ENCODE results near the gene PSMG3. TPM values are rescaled to one million over a fixed set of nuclear protein-coding genes. Genes with fewer than 3 reads are reported as not detected.
A peak's percentile ranks its signal among the peaks of the same experiment; 100 is the strongest.

PSMG3 gene
- total RNA-seq, 4 donors from 2014 or later: 33.0 to 67.5 (median 47.7) TPM

- H3K27ac ChIP-seq: peak overlapping the region in 2 of 4 donors; percentile 49 to 97
- H3K27me3 ChIP-seq: no peaks in the 10 kb centered on the region
- H3K4me1 ChIP-seq: peaks cover 0 to 31% (median 9%) of the 10 kb centered on the region in 4 donors
- no peak overlapping the region for H3K4me3 ChIP-seq
- H3K9me3 ChIP-seq: no peaks in the 10 kb centered on the region
- TF ChIP-seq, protein P1, sequence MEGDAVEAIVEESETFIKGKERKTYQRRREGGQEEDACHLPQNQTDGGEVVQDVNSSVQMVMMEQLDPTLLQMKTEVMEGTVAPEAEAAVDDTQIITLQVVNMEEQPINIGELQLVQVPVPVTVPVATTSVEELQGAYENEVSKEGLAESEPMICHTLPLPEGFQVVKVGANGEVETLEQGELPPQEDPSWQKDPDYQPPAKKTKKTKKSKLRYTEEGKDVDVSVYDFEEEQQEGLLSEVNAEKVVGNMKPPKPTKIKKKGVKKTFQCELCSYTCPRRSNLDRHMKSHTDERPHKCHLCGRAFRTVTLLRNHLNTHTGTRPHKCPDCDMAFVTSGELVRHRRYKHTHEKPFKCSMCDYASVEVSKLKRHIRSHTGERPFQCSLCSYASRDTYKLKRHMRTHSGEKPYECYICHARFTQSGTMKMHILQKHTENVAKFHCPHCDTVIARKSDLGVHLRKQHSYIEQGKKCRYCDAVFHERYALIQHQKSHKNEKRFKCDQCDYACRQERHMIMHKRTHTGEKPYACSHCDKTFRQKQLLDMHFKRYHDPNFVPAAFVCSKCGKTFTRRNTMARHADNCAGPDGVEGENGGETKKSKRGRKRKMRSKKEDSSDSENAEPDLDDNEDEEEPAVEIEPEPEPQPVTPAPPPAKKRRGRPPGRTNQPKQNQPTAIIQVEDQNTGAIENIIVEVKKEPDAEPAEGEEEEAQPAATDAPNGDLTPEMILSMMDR (IDR thresholded peaks at IDR 0.05): no peak
- TF ChIP-seq POLR2A (IDR thresholded peaks at IDR 0.05): no peak
- DNase-seq: no peak
- H3K36me3 ChIP-seq: no peaks in the 10 kb centered on the region
These were observed 2.4 kb upstream of the PSMG3 start for GRCh38 chr7:1572111-1572822.

DNA sequence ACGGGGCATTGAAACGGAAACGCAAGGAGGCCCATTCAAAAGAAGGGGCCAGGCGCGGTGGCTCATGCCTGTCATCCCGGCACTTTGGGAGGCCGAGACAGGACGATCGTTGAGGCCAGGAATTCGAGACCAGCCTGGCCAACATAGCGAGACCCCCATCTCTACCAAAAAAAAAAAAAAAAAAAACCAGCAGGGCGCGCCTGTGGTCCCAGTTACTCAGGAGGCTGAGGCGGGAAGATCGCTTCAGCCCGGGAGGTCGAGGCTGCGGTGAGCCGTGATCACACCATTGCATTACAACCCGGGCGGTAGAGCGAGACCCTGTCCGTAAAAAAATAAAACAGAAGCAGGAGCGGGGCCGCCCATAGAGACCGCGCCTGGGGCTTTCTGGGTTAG is 396 bp downstream of the PSMG3 start:
- H3K4me1 ChIP-seq: peaks cover 0 to 31% (median 9%) of the 10 kb centered on the region in 4 donors
- H3K4me3 ChIP-seq: peak overlapping the region; percentile 72 to 97 (median 90)
- H3K36me3 ChIP-seq: peaks cover 0 to 5% (median 0%) of the 10 kb centered on the region in 3 donors
- no peaks in the 10 kb centered on the region for H3K9me3 ChIP-seq
- no peak for TF ChIP-seq POLR2A (IDR thresholded peaks at IDR 0.05)
- TF ChIP-seq, protein P1 (IDR thresholded peaks at IDR 0.05): no peak
- DNase-seq: no peak
- no peaks in the 10 kb centered on the region for H3K27me3 ChIP-seq
- H3K27ac ChIP-seq: peak overlapping the region; percentile 93 to 97 (median 96)

DNA sequence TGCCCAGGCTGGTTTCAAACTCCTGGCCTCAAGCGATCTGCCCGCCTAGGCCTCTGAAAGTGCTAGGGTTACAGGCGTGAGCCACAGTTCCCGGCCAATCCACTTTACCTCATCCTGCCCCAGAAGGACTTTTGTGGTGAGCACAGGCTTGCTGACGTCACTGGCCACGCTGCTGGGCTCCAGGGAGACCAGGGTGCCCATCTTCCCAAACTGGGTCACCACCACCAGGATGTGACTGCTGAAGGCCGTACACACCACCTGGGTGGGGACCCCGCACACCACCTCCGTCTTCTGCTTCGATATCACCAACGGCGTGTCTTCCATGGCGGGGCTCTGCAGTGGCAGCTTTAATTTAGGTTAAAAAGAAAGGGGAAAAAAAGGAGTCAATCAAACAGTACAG is 816 bp downstream of the PSMG3 start:
- TF ChIP-seq, protein P1 (IDR thresholded peaks at IDR 0.05): no peak
- TF ChIP-seq POLR2A (IDR thresholded peaks at IDR 0.05): no peak
- peaks cover 0 to 31% (median 9%) of the 10 kb centered on the region in 4 donors for H3K4me1 ChIP-seq
- H3K4me3 ChIP-seq: peak overlapping the region; percentile 72 to 97 (median 90)
- no peaks in the 10 kb centered on the region for H3K9me3 ChIP-seq
- peak overlapping the region; percentile 85 to 97 (median 94) for H3K27ac ChIP-seq
- H3K36me3 ChIP-seq: peaks cover 0 to 5% (median 0%) of the 10 kb centered on the region in 3 donors
- H3K27me3 ChIP-seq: no peaks in the 10 kb centered on the region
- no peak for DNase-seq

DNA sequence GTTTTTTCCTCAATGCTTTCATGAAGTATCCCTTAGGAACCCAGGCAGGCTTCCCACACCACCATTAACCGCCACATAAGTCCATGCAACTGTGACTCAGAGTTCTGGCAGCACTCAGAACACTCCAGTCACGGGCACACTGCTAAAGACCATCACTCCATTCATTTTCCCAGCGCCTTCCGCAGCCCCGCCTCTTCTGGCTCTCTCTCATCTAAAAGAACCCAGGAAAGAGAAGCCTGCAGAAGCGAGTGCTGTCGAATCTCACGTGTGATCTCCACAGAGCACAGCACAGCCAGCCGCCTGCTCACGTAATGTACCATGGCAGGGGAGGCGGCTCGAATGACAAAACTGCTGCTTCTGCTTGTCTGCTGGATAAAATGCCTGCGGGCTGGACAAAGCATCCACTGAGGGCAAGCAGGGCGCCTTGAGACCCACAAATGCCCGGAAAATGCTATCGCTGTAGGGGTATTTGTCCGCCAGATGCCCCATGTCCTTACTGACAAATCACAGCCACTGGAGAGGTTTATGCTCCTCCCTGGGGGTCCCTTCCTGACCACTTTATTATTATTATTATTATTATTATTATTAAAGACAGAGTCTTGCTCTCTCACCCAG is 1.8 kb downstream of the PSMG3 start:
- Histone ChIP-seq H3K4me1 (peaks cover 0 to 31% (median 9%) of the 10 kb centered on the region in 4 donors), H3K27me3 (no peaks in the 10 kb centered on the region), H3K4me3 (peak overlapping the region in 1 of 4 donors; percentile 97), H3K27ac (peak overlapping the region in 3 of 4 donors; percentile 63 to 97 (median 85)), H3K9me3 (no peaks in the 10 kb centered on the region), H3K36me3 (peaks cover 0 to 5% (median 0%) of the 10 kb centered on the region in 3 donors)
- DNase-seq: peak in 1 of 3 donors; percentile 51
- no peak for TF ChIP-seq POLR2A (IDR thresholded peaks at IDR 0.05)
- TF ChIP-seq, protein P1 (IDR thresholded peaks at IDR 0.05): no peak

DNA sequence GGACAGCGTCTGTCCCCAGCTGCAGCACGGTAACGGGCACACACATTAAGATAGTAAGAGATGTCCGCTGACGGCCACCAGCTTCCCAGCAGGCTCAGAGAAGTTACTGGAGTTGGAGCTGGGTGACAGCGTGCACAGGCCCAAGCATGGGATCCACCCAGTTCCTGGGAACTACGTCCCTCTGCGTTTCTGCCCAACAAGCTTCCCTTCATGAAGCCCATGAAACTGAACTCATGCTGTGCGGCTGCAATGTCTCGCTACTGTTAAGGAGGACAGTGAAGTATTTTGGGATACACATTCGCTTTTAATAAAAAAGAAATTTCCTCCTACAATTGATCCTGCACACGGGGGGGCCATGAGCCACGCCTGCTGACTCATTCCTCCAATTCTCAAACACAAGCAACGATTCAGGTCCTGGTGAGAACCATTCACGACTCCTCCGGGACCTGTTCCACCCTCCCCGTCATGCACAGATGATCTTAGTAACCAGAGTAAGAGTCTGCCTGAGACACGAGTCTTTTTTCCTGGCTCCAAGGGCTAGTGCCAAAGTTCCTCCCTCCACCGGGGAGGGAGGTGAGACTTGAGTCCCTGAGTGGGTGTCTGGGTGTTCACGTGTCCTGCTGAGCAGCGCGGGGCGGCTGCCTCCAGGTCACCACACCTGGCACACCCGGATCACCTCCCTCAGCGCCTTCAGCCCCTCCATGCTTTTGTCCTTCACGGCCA is 2.6 kb downstream of the PSMG3 start:
- peak; percentile 22 to 70 for TF ChIP-seq POLR2A (IDR thresholded peaks at IDR 0.05)
- TF ChIP-seq, protein P1 (IDR thresholded peaks at IDR 0.05): no peak
- peaks cover 0 to 31% (median 9%) of the 10 kb centered on the region in 4 donors for H3K4me1 ChIP-seq
- H3K27me3 ChIP-seq: no peaks in the 10 kb centered on the region
- H3K27ac ChIP-seq: peak overlapping the region in 3 of 4 donors; percentile 63 to 97 (median 85)
- H3K4me3 ChIP-seq: peak overlapping the region in 2 of 4 donors; percentile 21 to 97
- H3K9me3 ChIP-seq: no peaks in the 10 kb centered on the region
- peaks cover 0 to 5% (median 0%) of the 10 kb centered on the region in 3 donors for H3K36me3 ChIP-seq
- peak in 2 of 3 donors; percentile 82 to 86 for DNase-seq

All from Peyer's patch (tissue), 4 donors.